H1 (cell line): Measurements from ENCODE around the gene DNM2. TPM values are rescaled to one million over a fixed set of nuclear protein-coding genes. Genes with fewer than 3 reads are reported as not detected.

Source experiments
- GABPA ChIP-seq: IDR thresholded peaks from 2 replicates; pipeline ENCODE4 v1.6.1; 2011; ENCODE audit warnings: mild to moderate bottlenecking, low read length, moderate library complexity, borderline replicate concordance; ENCODE audit not compliant: insufficient read depth
- JUN ChIP-seq: IDR thresholded peaks from 2 replicates; pipeline ENCODE4 v1.6.1; 2011; ENCODE audit warnings: low read depth, mild to moderate bottlenecking, improper control_type of control experiment, low read length
- NRF1 ChIP-seq: IDR thresholded peaks from 2 replicates; pipeline ENCODE4 v1.6.1; 2011; ENCODE audit warnings: mild to moderate bottlenecking, low read depth, low read length, improper control_type of control experiment
- RFX5 ChIP-seq: IDR thresholded peaks from 2 replicates; pipeline ENCODE4 v1.6.1; 2011; ENCODE audit warnings: low read depth, low read length, improper control_type of control experiment, borderline replicate concordance
- TCF12 ChIP-seq: IDR thresholded peaks from 2 replicates; pipeline ENCODE4 v1.6.1; 2011; ENCODE audit warnings: low read depth, mild to moderate bottlenecking, low read length
- TEAD4 ChIP-seq: IDR thresholded peaks from 2 replicates; pipeline ENCODE4 v1.6.1; 2012; ENCODE audit warnings: low read depth, low read length, inconsistent platforms, mixed read lengths
- polyA plus RNA-seq, 7 experiments: library from polyadenylated mRNA; depleted of rRNA in 3 of 7; stranded (reverse) in 5 of 7; unstranded in 2 of 7; fragments of >200 nt in 5 of 7; fragments of 200-250 nt in 2 of 7; gene quantifications; 1 replicate in 5 of 7; 2 replicates in 1 of 7; 4 replicates in 1 of 7; pipeline versions ENCODE4 v1.2.1 to v1.2.3, GENCODE V29; 2011 to 2013; ENCODE audit warnings: missing spikeins in 2 of 7, mixed read lengths in 2 of 7
- total RNA-seq: library from RNA; stranded (reverse); fragmentation: NEBNext Ultra II Directional; extraction: Animal tissue kit (Norgen Biotek cat#: 25700); gene quantifications from 2 replicates; pipeline ENCODE4 v1.2.1, GENCODE V29; 2021
- TF ChIP-seq, protein P1 (sequence below): fragments of 300-600 bp; sonication (generic); IDR thresholded peaks from 2 replicates; pipeline ENCODE4 v1.7.1; 2012; ENCODE audit warnings: low read length, moderate library complexity, mild to moderate bottlenecking, inconsistent platforms; ENCODE audit not compliant: insufficient replicate concordance
- TF ChIP-seq, protein P2 (sequence below): IDR thresholded peaks from 2 replicates; pipeline ENCODE4 v1.6.1; 2012; ENCODE audit warnings: low read length, inconsistent platforms

The DNM2 gene
- total and polyA plus RNA-seq, 2 of the 8 experiments (the other 6 are each of a cell fraction or from before 2014, with no cell fraction given): 61.9 to 120 TPM

DNA sequence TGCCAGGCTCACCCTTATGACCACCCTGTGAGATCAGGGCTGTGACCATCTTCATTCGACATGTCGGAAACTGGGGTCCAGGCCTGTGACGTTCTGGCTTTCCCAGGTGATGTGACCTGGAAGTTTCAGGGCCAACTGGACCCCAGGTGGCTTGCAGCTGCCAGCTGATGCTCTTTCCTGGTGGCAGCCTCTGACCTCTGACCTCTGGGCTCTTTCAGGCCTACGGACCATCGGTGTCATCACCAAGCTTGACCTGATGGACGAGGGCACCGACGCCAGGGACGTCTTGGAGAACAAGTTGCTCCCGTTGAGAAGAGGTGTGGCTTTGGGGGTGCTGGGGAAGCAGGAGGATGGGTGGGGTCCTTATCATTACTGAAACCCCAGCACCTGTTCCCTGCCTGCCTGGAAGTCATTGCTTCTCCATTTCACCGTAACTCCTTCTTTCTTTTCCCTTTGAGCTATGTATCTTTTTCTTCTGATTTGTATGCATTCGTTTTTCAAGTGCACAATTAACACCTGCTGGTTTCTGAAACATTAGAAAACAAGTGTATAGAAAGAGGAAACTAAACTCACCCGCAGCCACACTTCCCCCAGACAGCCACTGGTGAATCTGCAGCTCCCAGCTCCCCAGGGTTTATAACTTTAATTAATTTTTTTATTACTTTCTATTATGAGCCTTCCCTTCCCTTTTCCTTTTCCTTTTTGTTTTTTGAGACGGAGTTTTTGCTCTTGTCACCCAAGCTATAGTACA is 59.2 kb downstream of the DNM2 start (continued):
- TF ChIP-seq, protein P1, sequence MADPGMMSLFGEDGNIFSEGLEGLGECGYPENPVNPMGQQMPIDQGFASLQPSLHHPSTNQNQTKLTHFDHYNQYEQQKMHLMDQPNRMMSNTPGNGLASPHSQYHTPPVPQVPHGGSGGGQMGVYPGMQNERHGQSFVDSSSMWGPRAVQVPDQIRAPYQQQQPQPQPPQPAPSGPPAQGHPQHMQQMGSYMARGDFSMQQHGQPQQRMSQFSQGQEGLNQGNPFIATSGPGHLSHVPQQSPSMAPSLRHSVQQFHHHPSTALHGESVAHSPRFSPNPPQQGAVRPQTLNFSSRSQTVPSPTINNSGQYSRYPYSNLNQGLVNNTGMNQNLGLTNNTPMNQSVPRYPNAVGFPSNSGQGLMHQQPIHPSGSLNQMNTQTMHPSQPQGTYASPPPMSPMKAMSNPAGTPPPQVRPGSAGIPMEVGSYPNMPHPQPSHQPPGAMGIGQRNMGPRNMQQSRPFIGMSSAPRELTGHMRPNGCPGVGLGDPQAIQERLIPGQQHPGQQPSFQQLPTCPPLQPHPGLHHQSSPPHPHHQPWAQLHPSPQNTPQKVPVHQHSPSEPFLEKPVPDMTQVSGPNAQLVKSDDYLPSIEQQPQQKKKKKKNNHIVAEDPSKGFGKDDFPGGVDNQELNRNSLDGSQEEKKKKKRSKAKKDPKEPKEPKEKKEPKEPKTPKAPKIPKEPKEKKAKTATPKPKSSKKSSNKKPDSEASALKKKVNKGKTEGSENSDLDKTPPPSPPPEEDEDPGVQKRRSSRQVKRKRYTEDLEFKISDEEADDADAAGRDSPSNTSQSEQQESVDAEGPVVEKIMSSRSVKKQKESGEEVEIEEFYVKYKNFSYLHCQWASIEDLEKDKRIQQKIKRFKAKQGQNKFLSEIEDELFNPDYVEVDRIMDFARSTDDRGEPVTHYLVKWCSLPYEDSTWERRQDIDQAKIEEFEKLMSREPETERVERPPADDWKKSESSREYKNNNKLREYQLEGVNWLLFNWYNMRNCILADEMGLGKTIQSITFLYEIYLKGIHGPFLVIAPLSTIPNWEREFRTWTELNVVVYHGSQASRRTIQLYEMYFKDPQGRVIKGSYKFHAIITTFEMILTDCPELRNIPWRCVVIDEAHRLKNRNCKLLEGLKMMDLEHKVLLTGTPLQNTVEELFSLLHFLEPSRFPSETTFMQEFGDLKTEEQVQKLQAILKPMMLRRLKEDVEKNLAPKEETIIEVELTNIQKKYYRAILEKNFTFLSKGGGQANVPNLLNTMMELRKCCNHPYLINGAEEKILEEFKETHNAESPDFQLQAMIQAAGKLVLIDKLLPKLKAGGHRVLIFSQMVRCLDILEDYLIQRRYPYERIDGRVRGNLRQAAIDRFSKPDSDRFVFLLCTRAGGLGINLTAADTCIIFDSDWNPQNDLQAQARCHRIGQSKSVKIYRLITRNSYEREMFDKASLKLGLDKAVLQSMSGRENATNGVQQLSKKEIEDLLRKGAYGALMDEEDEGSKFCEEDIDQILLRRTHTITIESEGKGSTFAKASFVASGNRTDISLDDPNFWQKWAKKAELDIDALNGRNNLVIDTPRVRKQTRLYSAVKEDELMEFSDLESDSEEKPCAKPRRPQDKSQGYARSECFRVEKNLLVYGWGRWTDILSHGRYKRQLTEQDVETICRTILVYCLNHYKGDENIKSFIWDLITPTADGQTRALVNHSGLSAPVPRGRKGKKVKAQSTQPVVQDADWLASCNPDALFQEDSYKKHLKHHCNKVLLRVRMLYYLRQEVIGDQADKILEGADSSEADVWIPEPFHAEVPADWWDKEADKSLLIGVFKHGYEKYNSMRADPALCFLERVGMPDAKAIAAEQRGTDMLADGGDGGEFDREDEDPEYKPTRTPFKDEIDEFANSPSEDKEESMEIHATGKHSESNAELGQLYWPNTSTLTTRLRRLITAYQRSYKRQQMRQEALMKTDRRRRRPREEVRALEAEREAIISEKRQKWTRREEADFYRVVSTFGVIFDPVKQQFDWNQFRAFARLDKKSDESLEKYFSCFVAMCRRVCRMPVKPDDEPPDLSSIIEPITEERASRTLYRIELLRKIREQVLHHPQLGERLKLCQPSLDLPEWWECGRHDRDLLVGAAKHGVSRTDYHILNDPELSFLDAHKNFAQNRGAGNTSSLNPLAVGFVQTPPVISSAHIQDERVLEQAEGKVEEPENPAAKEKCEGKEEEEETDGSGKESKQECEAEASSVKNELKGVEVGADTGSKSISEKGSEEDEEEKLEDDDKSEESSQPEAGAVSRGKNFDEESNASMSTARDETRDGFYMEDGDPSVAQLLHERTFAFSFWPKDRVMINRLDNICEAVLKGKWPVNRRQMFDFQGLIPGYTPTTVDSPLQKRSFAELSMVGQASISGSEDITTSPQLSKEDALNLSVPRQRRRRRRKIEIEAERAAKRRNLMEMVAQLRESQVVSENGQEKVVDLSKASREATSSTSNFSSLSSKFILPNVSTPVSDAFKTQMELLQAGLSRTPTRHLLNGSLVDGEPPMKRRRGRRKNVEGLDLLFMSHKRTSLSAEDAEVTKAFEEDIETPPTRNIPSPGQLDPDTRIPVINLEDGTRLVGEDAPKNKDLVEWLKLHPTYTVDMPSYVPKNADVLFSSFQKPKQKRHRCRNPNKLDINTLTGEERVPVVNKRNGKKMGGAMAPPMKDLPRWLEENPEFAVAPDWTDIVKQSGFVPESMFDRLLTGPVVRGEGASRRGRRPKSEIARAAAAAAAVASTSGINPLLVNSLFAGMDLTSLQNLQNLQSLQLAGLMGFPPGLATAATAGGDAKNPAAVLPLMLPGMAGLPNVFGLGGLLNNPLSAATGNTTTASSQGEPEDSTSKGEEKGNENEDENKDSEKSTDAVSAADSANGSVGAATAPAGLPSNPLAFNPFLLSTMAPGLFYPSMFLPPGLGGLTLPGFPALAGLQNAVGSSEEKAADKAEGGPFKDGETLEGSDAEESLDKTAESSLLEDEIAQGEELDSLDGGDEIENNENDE: no peak
- TF ChIP-seq GABPA (no peak), JUN (no peak), NRF1 (no peak), TCF12 (no peak), RFX5 (no peak), TEAD4 (no peak)
- TF ChIP-seq, protein P2, sequence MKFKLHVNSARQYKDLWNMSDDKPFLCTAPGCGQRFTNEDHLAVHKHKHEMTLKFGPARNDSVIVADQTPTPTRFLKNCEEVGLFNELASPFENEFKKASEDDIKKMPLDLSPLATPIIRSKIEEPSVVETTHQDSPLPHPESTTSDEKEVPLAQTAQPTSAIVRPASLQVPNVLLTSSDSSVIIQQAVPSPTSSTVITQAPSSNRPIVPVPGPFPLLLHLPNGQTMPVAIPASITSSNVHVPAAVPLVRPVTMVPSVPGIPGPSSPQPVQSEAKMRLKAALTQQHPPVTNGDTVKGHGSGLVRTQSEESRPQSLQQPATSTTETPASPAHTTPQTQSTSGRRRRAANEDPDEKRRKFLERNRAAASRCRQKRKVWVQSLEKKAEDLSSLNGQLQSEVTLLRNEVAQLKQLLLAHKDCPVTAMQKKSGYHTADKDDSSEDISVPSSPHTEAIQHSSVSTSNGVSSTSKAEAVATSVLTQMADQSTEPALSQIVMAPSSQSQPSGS: no peak
